CD4-positive, CD25-positive, alpha-beta regulatory T cell (primary cell): ENCODE results near the gene PLAAT4. TPM values are rescaled to one million over a fixed set of nuclear protein-coding genes. Genes with fewer than 3 reads are reported as not detected.
"Not testable (repeated sequence)": the region's sequence is repeated elsewhere in the genome, so short reads cannot be mapped to it uniquely, and the experiment has no call there.

ENCODE experiments used
- ATAC-seq, 2 donors: fragments of 150-1000 bp; cut with Tn5 transposase; one replicate each; pipeline ENCODE4 v1.10.0; 2021; ENCODE audit warnings: low read depth in 2 of 2, moderate number of reproducible peaks in 2 of 2, moderate library complexity in 1 of 2
- DNase-seq, 3 donors: peaks; one replicate each; pipeline versions ENCODE4 v3.0.0 to v3.0.0-alpha.2; 2012 to 2022; ENCODE audit warnings: mixed read lengths in 1 of 3
- H3K27ac ChIP-seq: one replicate; pipeline ENCODE4 v1.7.0; 2013; ENCODE audit warnings: mild to moderate bottlenecking, low read length; ENCODE audit not compliant: insufficient read depth, poor library complexity, severe bottlenecking
- H3K27me3 ChIP-seq: one replicate; pipeline ENCODE4 v1.7.0; 2013; ENCODE audit warnings: low read length; ENCODE audit not compliant: control insufficient read depth, insufficient read depth
- H3K36me3 ChIP-seq: one replicate; pipeline ENCODE4 v1.7.0; 2013; ENCODE audit warnings: mild to moderate bottlenecking, low read length, moderate library complexity; ENCODE audit not compliant: control insufficient read depth, insufficient read depth
- H3K4me1 ChIP-seq: 2 replicates; pipeline ENCODE4 v1.7.0; 2013; ENCODE audit warnings: mild to moderate bottlenecking, low read length; ENCODE audit not compliant: insufficient read depth, control insufficient read depth, poor library complexity, severe bottlenecking
- H3K4me3 ChIP-seq: one replicate; pipeline ENCODE4 v1.7.0; 2013; ENCODE audit warnings: low read depth, mild to moderate bottlenecking, low read length, moderate library complexity
- H3K9me3 ChIP-seq, 2 experiments: 1 replicate in 1 of 2; 2 replicates in 1 of 2; pipeline ENCODE4 v1.7.0; 2013; ENCODE audit warnings: low read length in 2 of 2, mild to moderate bottlenecking in 1 of 2, moderate library complexity in 1 of 2; ENCODE audit not compliant: control insufficient read depth in 2 of 2
- H3K27ac Mint-ChIP-seq, 3 donors: one replicate each; pipeline ENCODE4 v1.8.0; 2020 to 2022; ENCODE audit warnings: mild to moderate bottlenecking in 3 of 3, mixed read lengths in 3 of 3, moderate library complexity in 2 of 3
- H3K27me3 Mint-ChIP-seq: one replicate; pipeline ENCODE4 v1.8.0; 2022; ENCODE audit warnings: mild to moderate bottlenecking, mixed read lengths
- H3K36me3 Mint-ChIP-seq: one replicate; pipeline ENCODE4 v1.8.0; 2020; ENCODE audit warnings: mixed read lengths
- H3K4me1 Mint-ChIP-seq, 4 donors: one replicate each; pipeline ENCODE4 v1.8.0; 2020 to 2022; ENCODE audit warnings: mixed read lengths in 4 of 4, mild to moderate bottlenecking in 1 of 4
- H3K4me3 Mint-ChIP-seq, 4 donors: one replicate each; pipeline ENCODE4 v1.8.0; 2020 to 2022; ENCODE audit warnings: mild to moderate bottlenecking in 4 of 4, mixed read lengths in 4 of 4, moderate library complexity in 3 of 4
- H3K9me3 Mint-ChIP-seq, 7 donors: one replicate each; pipeline ENCODE4 v1.8.0; 2020 to 2022; ENCODE audit warnings: mixed read lengths in 7 of 7, mild to moderate bottlenecking in 3 of 7, moderate library complexity in 2 of 7
- polyA plus RNA-seq, 4 donors: library from polyadenylated mRNA; unstranded; fragments of 300-500 nt; fragmentation: Illumina TruSeq; gene quantifications; one replicate each; pipeline ENCODE4 v1.2.3, GENCODE V29; 2021
- total RNA-seq: library from RNA; stranded (reverse); gene quantifications from one replicate; pipeline ENCODE4 v1.2.3, GENCODE V29; 2022

The PLAAT4 gene
- total and polyA plus RNA-seq, 5 donors from 2014 or later = 118 to 493 (median 422) TPM

- H3K4me1 Mint-ChIP-seq = peaks cover 12 to 16% (median 14%) of the 10 kb centered on the region in 4 donors
- H3K4me3 Mint-ChIP-seq = peak overlapping the region; percentile 69 to 85 (median 80)
- H3K9me3 Mint-ChIP-seq = peaks cover 0 to 8% (median 0%) of the 10 kb centered on the region in 7 donors
- no peaks in the 10 kb centered on the region for H3K27me3 ChIP-seq
- peaks cover 5% of the 10 kb centered on the region for H3K4me1 ChIP-seq
- no peaks in the 10 kb centered on the region for H3K36me3 Mint-ChIP-seq
- DNase-seq = peak in 2 of 3 donors; percentile 12 to 70
- H3K27ac Mint-ChIP-seq = peak overlapping the region; percentile 83 to 91 (median 88)
- ATAC-seq = peak in 1 of 2 donors; percentile 69
- peak overlapping the region; percentile 79 for H3K4me3 ChIP-seq
- H3K9me3 ChIP-seq = no peaks in the 10 kb centered on the region
- H3K27ac ChIP-seq = peak overlapping the region; percentile 33
- H3K36me3 ChIP-seq = no peaks in the 10 kb centered on the region
- H3K27me3 Mint-ChIP-seq = peaks cover 11% of the 10 kb centered on the region
These were observed 37.6 kb downstream of the PLAAT4 start for GRCh38 chr11:63573881-63574855.

GRCh38 chr11:63574856-63575602 is 38.4 kb downstream of the PLAAT4 start:
- no peak for DNase-seq
- Histone ChIP-seq H3K27ac (peak overlapping the region; percentile 33), H3K27me3 (no peaks in the 10 kb centered on the region), H3K36me3 (no peaks in the 10 kb centered on the region), H3K4me1 (peaks cover 5% of the 10 kb centered on the region), H3K9me3 (peaks cover 4% of the 10 kb centered on the region in 2 experiments), H3K4me3 (peak overlapping the region; percentile 79)
- peaks cover 0 to 8% (median 0%) of the 10 kb centered on the region in 7 donors for H3K9me3 Mint-ChIP-seq
- no peak for ATAC-seq
- peaks cover 12 to 16% (median 14%) of the 10 kb centered on the region in 4 donors for H3K4me1 Mint-ChIP-seq
- H3K36me3 Mint-ChIP-seq = no peaks in the 10 kb centered on the region
- H3K27ac Mint-ChIP-seq = peak overlapping the region; percentile 83 to 91 (median 88)
- H3K27me3 Mint-ChIP-seq = peaks cover 11% of the 10 kb centered on the region
- H3K4me3 Mint-ChIP-seq = peak overlapping the region in 3 of 4 donors; percentile 76 to 85 (median 84)

- peaks cover 2 to 25% (median 8%) of the 10 kb centered on the region in 7 donors for H3K9me3 Mint-ChIP-seq
- not testable (repeated sequence) for H3K4me3 Mint-ChIP-seq
These were observed 42.3 kb downstream of the PLAAT4 start for GRCh38 chr11:63578882-63579281.

GRCh38 chr11:63581224-63581623 is 44.6 kb downstream of the PLAAT4 start:
- not testable (repeated sequence) for H3K27ac Mint-ChIP-seq, ATAC-seq, H3K4me3 ChIP-seq, H3K4me3 Mint-ChIP-seq, H3K4me1 ChIP-seq, H3K27me3 ChIP-seq, H3K36me3 ChIP-seq, H3K36me3 Mint-ChIP-seq, H3K27ac ChIP-seq, DNase-seq
- Mint-ChIP-seq H3K27me3 (peaks cover 12% of the 10 kb centered on the region), H3K4me1 (peaks cover 10 to 17% (median 13%) of the 10 kb centered on the region in 4 donors), H3K9me3 (peaks cover 2 to 25% (median 8%) of the 10 kb centered on the region in 7 donors)
- H3K9me3 ChIP-seq = peaks cover 12% of the 10 kb centered on the region in 2 experiments

More at GRCh38 chr11:63578882-63579281, 42.3 kb downstream of the PLAAT4 start:
- H3K27ac ChIP-seq, DNase-seq, H3K4me1 ChIP-seq, H3K36me3 ChIP-seq, H3K4me3 ChIP-seq, H3K27me3 ChIP-seq, ATAC-seq, H3K27ac Mint-ChIP-seq, H3K36me3 Mint-ChIP-seq: not testable (repeated sequence)
- peaks cover 19% of the 10 kb centered on the region for H3K27me3 Mint-ChIP-seq
- peaks cover 21 to 30% (median 23%) of the 10 kb centered on the region in 4 donors for H3K4me1 Mint-ChIP-seq
- peaks cover 12% of the 10 kb centered on the region in 2 experiments for H3K9me3 ChIP-seq

- Histone ChIP-seq H3K27me3 (no peaks in the 10 kb centered on the region), H3K9me3 (peaks cover 12% of the 10 kb centered on the region in 2 experiments), H3K27ac (no peak overlapping the region), H3K4me3 (no peak overlapping the region), H3K4me1 (no peaks in the 10 kb centered on the region), H3K36me3 (no peaks in the 10 kb centered on the region)
- Mint-ChIP-seq H3K4me1 (peaks cover 11 to 17% (median 13%) of the 10 kb centered on the region in 4 donors), H3K27ac (no peak overlapping the region), H3K27me3 (peaks cover 12% of the 10 kb centered on the region), H3K4me3 (no peak overlapping the region), H3K36me3 (peaks cover 13% of the 10 kb centered on the region), H3K9me3 (peaks cover 2 to 25% (median 8%) of the 10 kb centered on the region in 7 donors)
- no peak for DNase-seq
- ATAC-seq = no peak
These were observed 46.7 kb downstream of the PLAAT4 start for GRCh38 chr11:63583357-63583677.

- Histone ChIP-seq H3K27ac (no peak overlapping the region), H3K36me3 (no peaks in the 10 kb centered on the region), H3K27me3 (no peaks in the 10 kb centered on the region), H3K4me3 (no peak overlapping the region), H3K4me1 (no peaks in the 10 kb centered on the region), H3K9me3 (peaks cover 0 to 6% of the 10 kb centered on the region in 2 experiments)
- DNase-seq (no peak), ATAC-seq (no peak)
- H3K27ac Mint-ChIP-seq = no peak overlapping the region
- H3K9me3 Mint-ChIP-seq = peaks cover 0 to 7% (median 7%) of the 10 kb centered on the region in 7 donors
- no peak overlapping the region for H3K4me3 Mint-ChIP-seq
- H3K27me3 Mint-ChIP-seq = peaks cover 12% of the 10 kb centered on the region
- peaks cover 10% of the 10 kb centered on the region for H3K36me3 Mint-ChIP-seq
- H3K4me1 Mint-ChIP-seq = peaks cover 11 to 23% (median 15%) of the 10 kb centered on the region in 4 donors
These were observed 50.0 kb downstream of the PLAAT4 start for GRCh38 chr11:63586451-63587166.

GRCh38 chr11:63589000-63589399 is 52.4 kb downstream of the PLAAT4 start:
- Histone ChIP-seq H3K4me1 (no peaks in the 10 kb centered on the region), H3K4me3 (no peak overlapping the region), H3K27me3 (no peaks in the 10 kb centered on the region), H3K9me3 (no peaks in the 10 kb centered on the region), H3K27ac (no peak overlapping the region), H3K36me3 (no peaks in the 10 kb centered on the region)
- Mint-ChIP-seq H3K36me3 (peaks cover 4% of the 10 kb centered on the region), H3K27me3 (no peaks in the 10 kb centered on the region), H3K4me3 (no peak overlapping the region), H3K9me3 (peaks cover 0 to 1% (median 0%) of the 10 kb centered on the region in 7 donors), H3K4me1 (peaks cover 0 to 6% (median 2%) of the 10 kb centered on the region in 4 donors), H3K27ac (no peak overlapping the region)
- ATAC-seq = no peak
- DNase-seq = no peak
